Liver (tissue), 9 donors: Measurements from ENCODE around the gene EGFLAM. TPM values are rescaled to one million over a fixed set of nuclear protein-coding genes. Genes with fewer than 3 reads are reported as not detected.

Experiments used
- DNase-seq: peaks from one replicate; pipeline ENCODE4 v3.0.0-alpha.2; 2017; ENCODE audit warnings: low spot score
- H3K27ac ChIP-seq, 2 donors: one replicate each; pipeline ENCODE4 v1.7.0; 2013; ENCODE audit warnings: inconsistent platforms in 2 of 2, low read length in 2 of 2, control low read depth in 1 of 2, low read depth in 1 of 2, mild to moderate bottlenecking in 1 of 2
- H3K27me3 ChIP-seq, 4 donors: one replicate each; pipeline versions ENCODE4 v1.6.1 to v1.7.0; 2013; ENCODE audit warnings: low read length in 3 of 4, inconsistent platforms in 1 of 4, mild to moderate bottlenecking in 1 of 4, moderate library complexity in 1 of 4; ENCODE audit not compliant: control insufficient read depth in 4 of 4, insufficient read depth in 4 of 4
- H3K36me3 ChIP-seq, 4 donors: one replicate each; pipeline versions ENCODE4 v1.6.1 to v1.7.0; 2013; ENCODE audit warnings: low read length in 3 of 4, mild to moderate bottlenecking in 3 of 4, low read depth in 1 of 4, moderate library complexity in 1 of 4; ENCODE audit not compliant: control insufficient read depth in 4 of 4, insufficient read depth in 3 of 4
- H3K4me1 ChIP-seq, 4 donors: one replicate each; pipeline versions ENCODE4 v1.6.1 to v1.7.0; 2013; ENCODE audit warnings: low read length in 3 of 4, mild to moderate bottlenecking in 3 of 4, moderate library complexity in 1 of 4; ENCODE audit not compliant: control insufficient read depth in 4 of 4, insufficient read depth in 4 of 4
- H3K4me3 ChIP-seq, 3 donors: one replicate each; pipeline versions ENCODE4 v1.6.1 to v1.7.0; 2013; ENCODE audit warnings: low read length in 3 of 3, control low read depth in 1 of 3, low read depth in 1 of 3, mild to moderate bottlenecking in 1 of 3
- H3K9ac ChIP-seq, 2 donors: one replicate each; pipeline ENCODE4 v1.7.0; 2013; ENCODE audit warnings: low read length in 2 of 2, mild to moderate bottlenecking in 2 of 2, moderate library complexity in 2 of 2, control low read depth in 1 of 2, low read depth in 1 of 2
- H3K9me3 ChIP-seq, 4 donors: one replicate each; pipeline versions ENCODE4 v1.6.1 to v1.7.0; 2013; ENCODE audit warnings: low read length in 3 of 4; ENCODE audit not compliant: control insufficient read depth in 4 of 4
- EGR1 ChIP-seq, 2 donors: IDR thresholded peaks; 2 replicates each; pipeline ENCODE4 v1.6.1; 2016 to 2018; ENCODE audit warnings: antibody characterized with exemption in 2 of 2, low read depth in 2 of 2
- FOXA1 ChIP-seq: IDR thresholded peaks from 2 replicates; pipeline ENCODE4 v1.6.1; 2016; ENCODE audit warnings: antibody characterized with exemption
- FOXA2 ChIP-seq: IDR thresholded peaks from 2 replicates; pipeline ENCODE4 v1.6.1; 2016; ENCODE audit warnings: antibody characterized with exemption
- GABPA ChIP-seq, 2 donors: IDR thresholded peaks in 1 of 2; conservative IDR thresholded peaks in 1 of 2; 2 replicates each; pipeline ENCODE4 v1.6.1; 2016; ENCODE audit warnings: antibody characterized with exemption in 2 of 2, mild to moderate bottlenecking in 1 of 2, moderate library complexity in 1 of 2
- HNF4A ChIP-seq, 2 donors: conservative IDR thresholded peaks; 2 replicates each; pipeline ENCODE4 v1.6.1; 2016; ENCODE audit warnings: antibody characterized with exemption in 2 of 2, mild to moderate bottlenecking in 2 of 2
- HNF4G ChIP-seq: IDR thresholded peaks from 2 replicates; pipeline ENCODE4 v1.6.1; 2016; ENCODE audit warnings: antibody characterized with exemption
- JUND ChIP-seq, 2 donors: IDR thresholded peaks; 2 replicates each; pipeline ENCODE4 v1.6.1; 2016; ENCODE audit warnings: antibody characterized with exemption in 2 of 2
- NR2F2 ChIP-seq: IDR thresholded peaks from 2 replicates; pipeline ENCODE4 v1.6.1; 2016; ENCODE audit warnings: antibody characterized with exemption
- RAD21 ChIP-seq, 2 donors: IDR thresholded peaks; 2 replicates each; pipeline ENCODE4 v1.6.1; 2016; ENCODE audit warnings: antibody characterized with exemption in 2 of 2, mild to moderate bottlenecking in 2 of 2
- REST ChIP-seq: IDR thresholded peaks from 2 replicates; pipeline ENCODE4 v1.6.1; 2016; ENCODE audit warnings: antibody characterized with exemption, mild to moderate bottlenecking
- RXRA ChIP-seq, 2 donors: IDR thresholded peaks; 2 replicates each; pipeline ENCODE4 v1.6.1; 2017 to 2018; ENCODE audit warnings: antibody characterized with exemption in 2 of 2, mild to moderate bottlenecking in 1 of 2
- SP1 ChIP-seq: IDR thresholded peaks from 2 replicates; pipeline ENCODE4 v1.6.1; 2018; ENCODE audit warnings: antibody characterized with exemption, mild to moderate bottlenecking
- TAF1 ChIP-seq: conservative IDR thresholded peaks from 2 replicates; pipeline ENCODE4 v1.6.1; 2016; ENCODE audit warnings: antibody characterized with exemption, mild to moderate bottlenecking
- YY1 ChIP-seq: IDR thresholded peaks from 2 replicates; pipeline ENCODE4 v1.6.1; 2016; ENCODE audit warnings: antibody characterized with exemption, mild to moderate bottlenecking
- ZBTB33 ChIP-seq: IDR thresholded peaks from 2 replicates; pipeline ENCODE4 v1.6.1; 2016; ENCODE audit warnings: antibody characterized with exemption
- WGBS: extraction: QIAGEN DNeasy Blood & Tissue Kit; methylation state at CpG from one replicate; pipeline ENCODE4 v1.1.7; 2013; 5-methylcytosine and 5-hydroxymethylcytosine counted together
- polyA plus RNA-seq, 2 donors: library from polyadenylated mRNA; stranded (reverse) in 1 of 2; unstranded in 1 of 2; fragments of 200-250 nt in 1 of 2; fragments of >200 nt in 1 of 2; fragmentation: Nextera tagmentation in 1 of 2; extraction: Ambion mirVana in 1 of 2; gene quantifications; one replicate each; pipeline versions ENCODE4 v1.2.1 to v1.2.3, GENCODE V29; 2013 to 2015
- total RNA-seq, 2 donors: library from RNA; depleted of rRNA; stranded (reverse); fragments of >200 nt; gene quantifications; one replicate each; pipeline ENCODE4 v1.2.3, GENCODE V29; 2014
- TF ChIP-seq, protein P1 (sequence below): IDR thresholded peaks from 2 replicates; pipeline ENCODE4 v1.6.1; 2016; ENCODE audit warnings: antibody characterized with exemption
- TF ChIP-seq, protein P2 (sequence below): IDR thresholded peaks from 2 replicates; pipeline ENCODE4 v1.6.1; 2016; ENCODE audit warnings: antibody characterized with exemption
- TF ChIP-seq, protein P3 (sequence below): fragments of 150-350 bp; IDR thresholded peaks from 2 replicates; pipeline ENCODE4 v1.5.1; 2017; ENCODE audit warnings: improper control_type of control experiment, low read depth, low read length; ENCODE audit not compliant: missing input control
- donor health status: healthy.
- donor health status: healthy.
- donor health status: healthy.
- donor health status: healthy.
- donor health status: healthy.

The EGFLAM gene
- total and polyA plus RNA-seq, 4 donors = 1.1 to 4.9 (median 1.9) TPM

DNA sequence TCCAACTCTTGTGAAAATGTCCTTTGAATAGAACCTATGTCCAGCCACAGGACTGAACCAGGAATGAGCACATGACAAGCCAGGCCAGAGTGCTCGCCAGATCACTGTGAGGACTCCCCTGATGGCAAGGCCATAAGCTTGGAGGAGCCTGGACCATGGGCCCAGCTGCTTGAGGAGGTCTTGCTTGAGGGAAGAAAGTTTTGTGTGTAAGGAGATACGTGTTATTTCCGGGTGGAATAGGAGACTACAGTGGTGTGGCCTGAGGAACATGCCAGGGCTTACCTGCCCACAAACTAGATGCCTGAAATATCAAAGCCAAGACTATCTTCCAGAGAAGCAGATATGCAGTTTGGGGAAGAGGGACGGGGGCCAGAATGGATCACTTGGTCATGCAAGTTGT, 213.3 kb downstream of the EGFLAM start:
- Histone ChIP-seq H3K36me3 (no peaks in the 10 kb centered on the region), H3K27me3 (peaks cover 0 to 3% (median 0%) of the 10 kb centered on the region in 4 donors), H3K4me3 (no peak overlapping the region), H3K9me3 (no peaks in the 10 kb centered on the region), H3K4me1 (no peaks in the 10 kb centered on the region), H3K9ac (no peak overlapping the region), H3K27ac (no peak overlapping the region)
- TF ChIP-seq NR2F2 = no peak
- TF ChIP-seq YY1 = no peak
- no peak for TF ChIP-seq RXRA (IDR thresholded peaks at IDR 0.05)
- no peak for TF ChIP-seq TAF1
- WGBS = 93% methylated on average over 4 of the region's 4 CpGs
- no peak for DNase-seq

DNA sequence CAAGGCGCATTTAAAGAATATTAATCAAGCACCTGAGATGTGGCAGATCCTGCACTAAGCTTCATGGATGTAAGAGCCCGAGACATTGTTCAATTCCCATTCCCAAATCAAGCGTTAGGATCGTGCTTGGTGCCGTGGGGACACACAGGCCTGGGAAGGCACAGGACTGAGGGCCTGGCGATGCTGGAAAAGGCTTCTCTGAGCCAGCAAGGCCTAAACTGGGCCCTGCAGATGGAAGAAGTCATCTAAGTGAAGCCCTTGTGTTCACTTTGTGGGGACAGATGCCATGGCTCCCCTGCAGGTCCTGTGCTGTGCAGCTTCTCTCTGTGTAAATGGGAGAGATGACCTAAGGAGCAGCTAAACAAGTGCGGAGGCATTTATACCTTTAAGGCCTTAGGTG, 214.2 kb downstream of the EGFLAM start:
- Histone ChIP-seq H3K9ac (no peak overlapping the region), H3K4me3 (no peak overlapping the region), H3K27ac (no peak overlapping the region), H3K27me3 (peaks cover 0 to 3% (median 0%) of the 10 kb centered on the region in 4 donors), H3K9me3 (no peaks in the 10 kb centered on the region), H3K36me3 (no peaks in the 10 kb centered on the region), H3K4me1 (no peaks in the 10 kb centered on the region)
- DNase-seq = no peak
- TF ChIP-seq RAD21 (IDR thresholded peaks at IDR 0.05) (no peak), EGR1 (IDR thresholded peaks at IDR 0.05; ENCODE audit: low read depth in 2 of 2) (no peak), HNF4G (no peak), NR2F2 (no peak), HNF4A (conservative IDR thresholded peaks at IDR 0.05) (no peak), GABPA (IDR thresholded peaks at IDR 0.05 in 1 of 2, conservative IDR thresholded peaks at IDR 0.05 in 1 of 2) (no peak), FOXA1 (no peak), FOXA2 (no peak), YY1 (no peak), SP1 (no peak), TAF1 (no peak), REST (no peak), RXRA (IDR thresholded peaks at IDR 0.05) (no peak), ZBTB33 (no peak), JUND (IDR thresholded peaks at IDR 0.05) (no peak)
- TF ChIP-seq, protein P1, sequence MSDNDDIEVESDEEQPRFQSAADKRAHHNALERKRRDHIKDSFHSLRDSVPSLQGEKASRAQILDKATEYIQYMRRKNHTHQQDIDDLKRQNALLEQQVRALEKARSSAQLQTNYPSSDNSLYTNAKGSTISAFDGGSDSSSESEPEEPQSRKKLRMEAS = no peak
- TF ChIP-seq, protein P2, sequence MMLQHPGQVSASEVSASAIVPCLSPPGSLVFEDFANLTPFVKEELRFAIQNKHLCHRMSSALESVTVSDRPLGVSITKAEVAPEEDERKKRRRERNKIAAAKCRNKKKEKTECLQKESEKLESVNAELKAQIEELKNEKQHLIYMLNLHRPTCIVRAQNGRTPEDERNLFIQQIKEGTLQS = no peak
- TF ChIP-seq, protein P3, sequence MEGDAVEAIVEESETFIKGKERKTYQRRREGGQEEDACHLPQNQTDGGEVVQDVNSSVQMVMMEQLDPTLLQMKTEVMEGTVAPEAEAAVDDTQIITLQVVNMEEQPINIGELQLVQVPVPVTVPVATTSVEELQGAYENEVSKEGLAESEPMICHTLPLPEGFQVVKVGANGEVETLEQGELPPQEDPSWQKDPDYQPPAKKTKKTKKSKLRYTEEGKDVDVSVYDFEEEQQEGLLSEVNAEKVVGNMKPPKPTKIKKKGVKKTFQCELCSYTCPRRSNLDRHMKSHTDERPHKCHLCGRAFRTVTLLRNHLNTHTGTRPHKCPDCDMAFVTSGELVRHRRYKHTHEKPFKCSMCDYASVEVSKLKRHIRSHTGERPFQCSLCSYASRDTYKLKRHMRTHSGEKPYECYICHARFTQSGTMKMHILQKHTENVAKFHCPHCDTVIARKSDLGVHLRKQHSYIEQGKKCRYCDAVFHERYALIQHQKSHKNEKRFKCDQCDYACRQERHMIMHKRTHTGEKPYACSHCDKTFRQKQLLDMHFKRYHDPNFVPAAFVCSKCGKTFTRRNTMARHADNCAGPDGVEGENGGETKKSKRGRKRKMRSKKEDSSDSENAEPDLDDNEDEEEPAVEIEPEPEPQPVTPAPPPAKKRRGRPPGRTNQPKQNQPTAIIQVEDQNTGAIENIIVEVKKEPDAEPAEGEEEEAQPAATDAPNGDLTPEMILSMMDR = no peak
- 93% methylated on average over 7 of the region's 7 CpGs for WGBS
